Brain microvascular endothelial cell (primary cell): Measurements from ENCODE around the gene SH3TC2.

Experiments
- DNase-seq: peaks from one replicate; pipeline ENCODE4 v3.0.0-alpha.2; 2020
- H3K27ac ChIP-seq: fragments of 250-450 bp; sonication (Bioruptor Pico); 2 replicates; pipeline ENCODE4 v1.5.1; 2020; ENCODE audit warnings: mild to moderate bottlenecking, moderate library complexity
- H3K27me3 ChIP-seq: fragments of 250-450 bp; sonication (Bioruptor Pico); replicated peaks from 2 replicates; pipeline ENCODE4 v1.5.1; 2020; ENCODE audit warnings: mild to moderate bottlenecking
- H3K36me3 ChIP-seq: fragments of 250-450 bp; sonication (Bioruptor Pico); replicated peaks from 2 replicates; pipeline ENCODE4 v1.5.1; 2020; ENCODE audit warnings: mild to moderate bottlenecking
- H3K4me3 ChIP-seq: 2 replicates; pipeline ENCODE4 v1.5.1; 2011; ENCODE audit warnings: low read depth, mild to moderate bottlenecking, control low read depth, low read length, moderate library complexity
- CTCF ChIP-seq: IDR thresholded peaks from 2 replicates; pipeline ENCODE4 v1.5.1; 2011; ENCODE audit warnings: low read depth, mild to moderate bottlenecking, moderate library complexity, low read length, control low read depth, inconsistent platforms; ENCODE audit errors: missing control alignments
- in situ Hi-C: cut with HindIII; loops from 2 replicates; pipeline ENCODE4 v1.10.0; 2017; ENCODE audit warnings: low sequenced_read_pairs, low pct_ligation_motif_present

Gene SH3TC2

GRCh38 chr5:149071756-149072155 is 8.9 kb upstream of the SH3TC2 start:
- in situ Hi-C loops = no loop called here
- no peak for TF ChIP-seq CTCF
- no peak overlapping the region for H3K4me3 ChIP-seq
- no peaks in the 10 kb centered on the region for H3K27me3 ChIP-seq
- no peak for DNase-seq
- no peaks in the 10 kb centered on the region for H3K36me3 ChIP-seq
- no peak overlapping the region for H3K27ac ChIP-seq

GRCh38 chr5:149071216-149071615 is 8.4 kb upstream of the SH3TC2 start:
- no peak for DNase-seq

GRCh38 chr5:149069711-149070110 is 6.8 kb upstream of the SH3TC2 start:
- DNase-seq = no peak
- H3K4me3 ChIP-seq = no peak overlapping the region
- H3K36me3 ChIP-seq = no peaks in the 10 kb centered on the region
- no peak for TF ChIP-seq CTCF
- in situ Hi-C loops = no loop called here
- H3K27me3 ChIP-seq = no peaks in the 10 kb centered on the region
- no peak overlapping the region for H3K27ac ChIP-seq

More at GRCh38 chr5:149071216-149071615, 8.4 kb upstream of the SH3TC2 start:
- no peak for TF ChIP-seq CTCF
- no peaks in the 10 kb centered on the region for H3K27me3 ChIP-seq
- no peak overlapping the region for H3K4me3 ChIP-seq
- in situ Hi-C loops = no loop called here
- no peak overlapping the region for H3K27ac ChIP-seq
- no peaks in the 10 kb centered on the region for H3K36me3 ChIP-seq

GRCh38 chr5:149063896-149064478 is 1.1 kb upstream of the SH3TC2 start:
- in situ Hi-C loops = no loop called here
- no peaks in the 10 kb centered on the region for H3K27me3 ChIP-seq
- TF ChIP-seq CTCF = no peak
- DNase-seq = no peak
- H3K4me3 ChIP-seq = no peak overlapping the region
- no peaks in the 10 kb centered on the region for H3K36me3 ChIP-seq
- no peak overlapping the region for H3K27ac ChIP-seq

- Histone ChIP-seq H3K4me3 (no peak overlapping the region), H3K36me3 (no peaks in the 10 kb centered on the region), H3K27ac (peak overlapping the region; percentile 72), H3K27me3 (no peaks in the 10 kb centered on the region)
- DNase-seq = peak; percentile 77
- TF ChIP-seq CTCF = no peak
- in situ Hi-C loops = no loop called here
Measured at GRCh38 chr5:149062371-149063016, 368 bp downstream of the SH3TC2 start.

- Histone ChIP-seq H3K27ac (no peak overlapping the region), H3K4me3 (no peak overlapping the region), H3K36me3 (no peaks in the 10 kb centered on the region), H3K27me3 (no peaks in the 10 kb centered on the region)
- in situ Hi-C loops = no loop called here
- no peak for DNase-seq
- no peak for TF ChIP-seq CTCF
Measured at GRCh38 chr5:149061341-149061740, 1.5 kb downstream of the SH3TC2 start.
